GM19463 (cell line): Measurements from ENCODE around the gene C19orf12.

Source experiments
- ATAC-seq: cut with Tn5 transposase; IDR thresholded peaks from one replicate; pipeline ENCODE4 v1.9.1; 2021; ENCODE audit warnings: mild to moderate bottlenecking, moderate library complexity; ENCODE audit not compliant: unreplicated experiment

C19orf12 gene

GRCh38 chr19:29699861-29700260, 15.2 kb downstream of the C19orf12 start:
- no peak for ATAC-seq

GRCh38 chr19:29697523-29698261, 17.4 kb downstream of the C19orf12 start:
- ATAC-seq: no peak

- ATAC-seq: no peak
Measured at GRCh38 chr19:29696565-29696846, 18.6 kb downstream of the C19orf12 start.

GRCh38 chr19:29695765-29696564, 19.1 kb downstream of the C19orf12 start:
- ATAC-seq: no peak

- ATAC-seq: peak; percentile 100
Measured at GRCh38 chr19:29694669-29695627, 20.1 kb downstream of the C19orf12 start.

GRCh38 chr19:29694161-29694560, 20.9 kb downstream of the C19orf12 start:
- no peak for ATAC-seq

- no peak for ATAC-seq
Measured at GRCh38 chr19:29690842-29691241, 24.2 kb downstream of the C19orf12 start.

- no peak for ATAC-seq
Measured at GRCh38 chr19:29687897-29688728, 26.9 kb downstream of the C19orf12 start.

GRCh38 chr19:29687244-29687896, 27.7 kb downstream of the C19orf12 start:
- ATAC-seq: no peak

- no peak for ATAC-seq
Measured at GRCh38 chr19:29686285-29686805, 28.7 kb downstream of the C19orf12 start.

- no peak for ATAC-seq
Measured at GRCh38 chr19:29685326-29685725, 29.7 kb downstream of the C19orf12 start.

GRCh38 chr19:29683009-29683408, 32.1 kb downstream of the C19orf12 start:
- ATAC-seq: no peak

GRCh38 chr19:29682236-29682895, 32.7 kb downstream of the C19orf12 start:
- ATAC-seq: no peak

GRCh38 chr19:29681422-29682235, 33.4 kb downstream of the C19orf12 start:
- no peak for ATAC-seq

- ATAC-seq: no peak
Measured at GRCh38 chr19:29680937-29681336, 34.1 kb downstream of the C19orf12 start.

- peak; percentile 90 for ATAC-seq
Measured at GRCh38 chr19:29680447-29680846, 34.6 kb downstream of the C19orf12 start.

GRCh38 chr19:29679598-29680210, 35.4 kb downstream of the C19orf12 start:
- ATAC-seq: no peak
